Dendritic cell treated with granulocyte-macrophage colony-stimulating factor and Interleukin-4, amounts not matched to agents 40 ng/mL and 50 ng/mL, for 4 days (primary cell): ENCODE data around the gene MYO1E.

Experiments used
- H3K27ac Mint-ChIP-seq: one replicate; pipeline ENCODE4 v1.8.0; 2022; ENCODE audit warnings: mild to moderate bottlenecking, mixed read lengths
- H3K27me3 Mint-ChIP-seq: one replicate; pipeline ENCODE4 v1.8.0; 2022; ENCODE audit warnings: mild to moderate bottlenecking, mixed read lengths
- H3K36me3 Mint-ChIP-seq: one replicate; pipeline ENCODE4 v1.8.0; 2022; ENCODE audit warnings: low read depth, mixed read lengths
- H3K4me1 Mint-ChIP-seq: one replicate; pipeline ENCODE4 v1.8.0; 2022; ENCODE audit warnings: low read depth, mixed read lengths
- H3K4me3 Mint-ChIP-seq: one replicate; pipeline ENCODE4 v1.8.0; 2022; ENCODE audit warnings: mild to moderate bottlenecking, moderate library complexity, mixed read lengths
- H3K9me3 Mint-ChIP-seq: one replicate; pipeline ENCODE4 v1.8.0; 2022; ENCODE audit warnings: mixed read lengths
- intact Hi-C: fragments of 100-400 bp; cut with micrococcal nuclease; formaldehyde crosslinking; loops from one replicate; pipeline ENCODE4 v1.15.0; 2022

Gene MYO1E

GRCh38 chr15:59216911-59217310 is 155.8 kb downstream of the MYO1E start:
- Mint-ChIP-seq H3K4me1 (no peaks in the 10 kb centered on the region), H3K27ac (no peak overlapping the region), H3K27me3 (no peaks in the 10 kb centered on the region), H3K9me3 (no peaks in the 10 kb centered on the region), H3K36me3 (peaks cover 95% of the 10 kb centered on the region), H3K4me3 (no peak overlapping the region)
- intact Hi-C loops, result no loop called here

- Mint-ChIP-seq H3K27me3 (no peaks in the 10 kb centered on the region), H3K4me1 (no peaks in the 10 kb centered on the region), H3K9me3 (no peaks in the 10 kb centered on the region), H3K27ac (no peak overlapping the region), H3K4me3 (no peak overlapping the region), H3K36me3 (peaks cover 98% of the 10 kb centered on the region)
- intact Hi-C loops, result no loop called here
These were observed 162.5 kb downstream of the MYO1E start for GRCh38 chr15:59210186-59210585.

GRCh38 chr15:59208613-59209249 is 163.9 kb downstream of the MYO1E start:
- H3K4me3 Mint-ChIP-seq, result no peak overlapping the region
- intact Hi-C loops, result loop anchor here (5.0 kb wide), 1 partner anchor 51 kb away; no protein-coding TSS in a partner anchor
- H3K9me3 Mint-ChIP-seq, result no peaks in the 10 kb centered on the region
- no peak overlapping the region for H3K27ac Mint-ChIP-seq
- peaks cover 8% of the 10 kb centered on the region for H3K4me1 Mint-ChIP-seq
- H3K36me3 Mint-ChIP-seq, result peaks cover 99% of the 10 kb centered on the region
- H3K27me3 Mint-ChIP-seq, result no peaks in the 10 kb centered on the region

DNA sequence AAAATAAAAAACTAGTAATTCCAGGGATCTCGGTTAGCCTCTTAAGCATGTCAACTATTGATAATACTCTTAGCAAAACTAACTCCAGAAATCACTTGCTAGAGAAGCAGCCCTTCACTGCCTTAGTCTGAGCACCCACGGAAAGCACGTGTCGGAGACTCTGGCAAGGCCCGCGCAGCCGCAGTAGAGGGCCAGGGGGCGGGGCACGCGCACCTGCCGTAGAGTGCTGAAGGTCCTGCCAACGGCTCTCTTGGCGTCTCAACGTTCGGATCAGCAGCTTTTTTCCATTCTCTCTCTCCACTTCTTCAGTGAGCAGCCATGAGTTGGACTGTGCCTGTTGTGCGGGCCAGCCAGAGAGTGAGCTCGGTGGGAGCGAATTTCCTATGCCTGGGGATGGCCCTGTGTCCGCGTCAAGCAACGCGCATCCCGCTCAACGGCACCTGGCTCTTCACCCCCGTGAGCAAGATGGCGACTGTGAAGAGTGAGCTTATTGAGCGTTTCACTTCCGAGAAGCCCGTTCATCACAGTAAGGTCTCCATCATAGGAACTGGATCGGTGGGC is 166.0 kb downstream of the MYO1E start, which contains the start of gene LDHAL6B:
TSS of gene LDHAL6B (plus strand) at position 221 of the 561 bp plus-strand sequence. CDS start at position 319, 98 bp downstream.
- intact Hi-C loops, result loop anchor here (5.0 kb wide), 1 partner anchor 49 kb away; no protein-coding TSS in a partner anchor
- Mint-ChIP-seq H3K4me1 (peaks cover 8% of the 10 kb centered on the region), H3K27me3 (no peaks in the 10 kb centered on the region), H3K27ac (no peak within 1 kb of the TSS), H3K4me3 (no peak within 1 kb of the TSS), H3K36me3 (peaks cover 99% of the 10 kb centered on the region), H3K9me3 (no peaks in the 10 kb centered on the region)

- Mint-ChIP-seq H3K36me3 (peaks cover 99% of the 10 kb centered on the region), H3K4me3 (no peak overlapping the region), H3K4me1 (peaks cover 8% of the 10 kb centered on the region), H3K27me3 (no peaks in the 10 kb centered on the region), H3K9me3 (no peaks in the 10 kb centered on the region), H3K27ac (no peak overlapping the region)
- intact Hi-C loops, result loop anchor here (5.0 kb wide), 1 partner anchor 49 kb away; no protein-coding TSS in a partner anchor
These were observed 166.6 kb downstream of the MYO1E start for GRCh38 chr15:59205839-59206622.

DNA sequence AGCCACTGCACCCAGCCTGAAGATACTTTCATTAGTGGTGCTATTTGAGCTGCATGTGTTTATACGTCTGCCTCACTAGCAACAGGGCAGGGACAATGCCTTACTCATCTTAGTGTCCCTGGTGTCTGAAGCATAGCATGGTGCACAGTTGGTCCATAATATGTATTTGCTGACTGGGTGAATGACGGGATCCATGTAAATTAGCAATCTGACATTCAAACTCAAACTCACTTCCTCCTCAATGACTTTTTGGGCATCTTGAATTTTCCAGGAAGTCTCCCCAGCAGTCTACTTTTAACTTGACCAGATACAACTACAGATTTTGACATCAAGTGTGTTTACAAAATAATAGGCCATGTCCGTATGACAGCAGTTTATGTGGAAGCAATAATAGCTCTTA is 169.0 kb downstream of the MYO1E start:
- H3K9me3 Mint-ChIP-seq, result no peaks in the 10 kb centered on the region
- H3K27me3 Mint-ChIP-seq, result no peaks in the 10 kb centered on the region
- H3K4me1 Mint-ChIP-seq, result peaks cover 12% of the 10 kb centered on the region
- intact Hi-C loops, result no loop called here
- no peak overlapping the region for H3K4me3 Mint-ChIP-seq
- H3K36me3 Mint-ChIP-seq, result peaks cover 98% of the 10 kb centered on the region
- H3K27ac Mint-ChIP-seq, result peak overlapping the region; percentile 63

- Mint-ChIP-seq H3K36me3 (peaks cover 97% of the 10 kb centered on the region), H3K27me3 (no peaks in the 10 kb centered on the region)
These were observed 169.7 kb downstream of the MYO1E start for GRCh38 chr15:59203008-59203407.

GRCh38 chr15:59200560-59200959 is 172.1 kb downstream of the MYO1E start:
- Mint-ChIP-seq H3K9me3 (no peaks in the 10 kb centered on the region), H3K36me3 (peaks cover 90% of the 10 kb centered on the region), H3K4me1 (peaks cover 17% of the 10 kb centered on the region), H3K27ac (no peak overlapping the region), H3K27me3 (no peaks in the 10 kb centered on the region), H3K4me3 (no peak overlapping the region)
- intact Hi-C loops, result no loop called here

More at GRCh38 chr15:59203008-59203407, 169.7 kb downstream of the MYO1E start:
- peaks cover 14% of the 10 kb centered on the region for H3K4me1 Mint-ChIP-seq
- H3K9me3 Mint-ChIP-seq, result no peaks in the 10 kb centered on the region
- intact Hi-C loops, result no loop called here
- no peak overlapping the region for H3K27ac Mint-ChIP-seq
- H3K4me3 Mint-ChIP-seq, result no peak overlapping the region

DNA sequence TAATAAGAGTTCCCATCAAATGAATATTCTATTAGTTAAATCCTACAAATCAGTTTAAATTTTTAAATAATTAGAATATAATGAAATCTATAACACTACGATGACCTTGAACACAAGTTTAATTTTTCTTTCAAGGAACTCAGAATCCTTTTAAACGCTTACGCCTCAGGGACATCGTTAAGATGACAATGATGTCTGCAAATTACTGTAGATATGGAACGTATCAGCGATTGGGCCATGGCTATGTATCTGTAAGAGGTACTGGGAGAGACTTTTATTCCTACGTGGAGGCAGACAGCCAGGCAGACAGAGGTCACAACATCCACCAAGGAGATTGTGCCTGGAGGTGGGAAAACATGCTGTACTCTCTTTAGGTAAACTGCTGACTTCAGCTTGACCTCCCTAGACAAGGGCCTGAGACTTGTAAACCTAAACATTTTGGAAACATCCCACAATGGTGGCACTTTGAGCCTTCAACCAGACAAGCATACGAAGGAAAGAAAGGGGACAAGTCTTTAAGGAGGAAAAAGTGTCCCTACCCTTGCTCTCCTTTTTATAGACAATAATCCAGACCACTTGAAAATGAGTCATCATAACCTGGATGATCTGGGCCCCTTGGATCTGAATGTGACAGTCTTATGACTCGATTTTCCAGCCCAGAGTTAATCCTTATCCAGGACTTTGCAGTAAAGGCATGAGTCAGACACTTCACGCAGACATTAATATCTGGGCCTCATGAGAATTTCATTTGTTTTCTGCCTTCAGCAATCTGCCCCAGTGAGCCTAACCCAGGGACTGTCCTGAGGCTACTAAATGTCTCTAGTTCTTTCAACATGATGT is 172.8 kb downstream of the MYO1E start:
- Mint-ChIP-seq H3K27me3 (no peaks in the 10 kb centered on the region), H3K9me3 (no peaks in the 10 kb centered on the region), H3K36me3 (peaks cover 90% of the 10 kb centered on the region), H3K27ac (no peak overlapping the region), H3K4me1 (peaks cover 24% of the 10 kb centered on the region), H3K4me3 (no peak overlapping the region)
- intact Hi-C loops, result no loop called here

GRCh38 chr15:59197454-59197853 is 175.2 kb downstream of the MYO1E start:
- Mint-ChIP-seq H3K36me3 (peaks cover 90% of the 10 kb centered on the region), H3K4me3 (no peak overlapping the region), H3K27ac (peak overlapping the region; percentile 67), H3K9me3 (no peaks in the 10 kb centered on the region), H3K27me3 (no peaks in the 10 kb centered on the region), H3K4me1 (peaks cover 34% of the 10 kb centered on the region)
- intact Hi-C loops, result no loop called here

GRCh38 chr15:59196416-59196815 is 176.3 kb downstream of the MYO1E start:
- peaks cover 90% of the 10 kb centered on the region for H3K36me3 Mint-ChIP-seq
- H3K27ac Mint-ChIP-seq, result no peak overlapping the region
- intact Hi-C loops, result no loop called here
- no peaks in the 10 kb centered on the region for H3K27me3 Mint-ChIP-seq
- no peaks in the 10 kb centered on the region for H3K9me3 Mint-ChIP-seq
- H3K4me1 Mint-ChIP-seq, result peaks cover 39% of the 10 kb centered on the region
- H3K4me3 Mint-ChIP-seq, result no peak overlapping the region

GRCh38 chr15:59194639-59195325 is 177.9 kb downstream of the MYO1E start:
- Mint-ChIP-seq H3K27ac (peak overlapping the region; percentile 89), H3K36me3 (peaks cover 90% of the 10 kb centered on the region)

DNA sequence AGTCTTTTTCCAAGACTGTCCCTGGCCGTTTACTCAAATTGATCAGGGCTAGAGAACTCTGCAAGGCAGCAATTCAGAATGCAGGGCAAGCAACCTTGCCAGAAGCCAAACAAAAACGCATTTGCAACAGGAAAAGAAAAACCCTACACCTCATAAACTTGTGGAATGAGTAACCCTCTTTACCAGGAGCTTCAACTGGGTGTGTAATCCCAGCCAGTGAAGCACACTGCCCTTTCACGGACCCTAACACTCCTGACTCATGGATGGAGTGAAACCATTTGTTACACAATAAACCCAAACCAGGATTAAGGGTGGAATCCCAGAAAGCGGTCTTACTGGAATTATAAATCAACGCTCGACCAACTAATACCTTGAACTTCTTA is 180.8 kb downstream of the MYO1E start:
- Mint-ChIP-seq H3K27ac (peak overlapping the region; percentile 56), H3K4me3 (no peak overlapping the region), H3K4me1 (peaks cover 57% of the 10 kb centered on the region), H3K27me3 (no peaks in the 10 kb centered on the region), H3K9me3 (peaks cover 8% of the 10 kb centered on the region), H3K36me3 (peaks cover 89% of the 10 kb centered on the region)
- intact Hi-C loops, result no loop called here

More at GRCh38 chr15:59194639-59195325, 177.9 kb downstream of the MYO1E start:
- Mint-ChIP-seq H3K4me3 (no peak overlapping the region), H3K9me3 (no peaks in the 10 kb centered on the region), H3K27me3 (no peaks in the 10 kb centered on the region), H3K4me1 (peaks cover 49% of the 10 kb centered on the region)
- intact Hi-C loops, result no loop called here
